Smooth muscle cell (in vitro differentiated cells): Measurements from ENCODE around the gene LRCOL1. TPM values are rescaled to one million over a fixed set of nuclear protein-coding genes. Genes with fewer than 3 reads are reported as not detected.

Experiments used
- DNase-seq: peaks from one replicate; lab custom pipeline; 2025; ENCODE audit not compliant: unreplicated experiment; lab: John Stamatoyannopoulos, UW
- H2AFZ ChIP-seq: fragments of 200-600 bp; sonication (generic); 2 replicates; pipeline ENCODE4 v1.6.0; 2016; ENCODE audit warnings: antibody characterized with exemption, low read depth, mild to moderate bottlenecking
- H3F3A ChIP-seq: fragments of 200-600 bp; sonication (generic); 2 replicates; pipeline ENCODE4 v1.6.0; 2017; ENCODE audit warnings: antibody characterized with exemption, low read depth
- H3K27ac ChIP-seq: fragments of 200-600 bp; sonication (generic); 2 replicates; pipeline ENCODE4 v1.5.1; 2016; ENCODE audit warnings: low read depth, mild to moderate bottlenecking
- H3K27me3 ChIP-seq: fragments of 200-600 bp; sonication (generic); 2 replicates; pipeline ENCODE4 v1.6.1; 2016; ENCODE audit warnings: low read depth, mild to moderate bottlenecking
- H3K36me3 ChIP-seq: fragments of 200-600 bp; sonication (generic); 2 replicates; pipeline ENCODE4 v1.5.1; 2016; ENCODE audit warnings: low read depth
- H3K4me1 ChIP-seq: fragments of 200-600 bp; sonication (generic); 2 replicates; pipeline ENCODE4 v1.5.1; 2016; ENCODE audit warnings: low read depth
- H3K4me2 ChIP-seq: fragments of 200-600 bp; sonication (generic); 2 replicates; pipeline ENCODE4 v1.6.0; 2016; ENCODE audit warnings: mild to moderate bottlenecking
- H3K4me3 ChIP-seq: fragments of 200-600 bp; sonication (generic); 2 replicates; pipeline ENCODE4 v1.5.1; 2016; ENCODE audit warnings: mild to moderate bottlenecking
- H3K79me2 ChIP-seq: fragments of 200-600 bp; sonication (generic); 2 replicates; pipeline ENCODE4 v1.6.0; 2016; ENCODE audit warnings: low read depth, mild to moderate bottlenecking
- H3K9ac ChIP-seq: fragments of 200-600 bp; sonication (generic); 2 replicates; pipeline ENCODE4 v1.6.0; 2016; ENCODE audit warnings: low read depth
- H3K9me3 ChIP-seq: fragments of 200-600 bp; sonication (generic); replicated peaks from 2 replicates; pipeline ENCODE4 v1.5.1; 2016; ENCODE audit warnings: low read depth
- H4K20me1 ChIP-seq: fragments of 200-600 bp; sonication (generic); 2 replicates; pipeline ENCODE4 v1.6.0; 2016; ENCODE audit warnings: low read depth
- WGBS: methylation state at CpG from one replicate; pipeline ENCODE4 v1.1.7; 2016; ENCODE audit warnings: low lambda C conversion rate; 5-methylcytosine and 5-hydroxymethylcytosine counted together
- polyA plus RNA-seq: library from polyadenylated mRNA; unstranded; fragments of >200 nt; fragmentation: Nextera tagmentation; extraction: Ambion mirVana; gene quantifications from 2 replicates; pipeline ENCODE4 v1.2.1, GENCODE V29; 2016
- total RNA-seq: library from RNA; depleted of rRNA; stranded (reverse); fragments of >200 nt; gene quantifications from 2 replicates; pipeline ENCODE4 v1.2.3, GENCODE V29; 2014
- TF ChIP-seq, protein P1 (sequence below): fragments of 200-600 bp; sonication (generic); IDR thresholded peaks from 2 replicates; pipeline ENCODE4 v1.5.1; 2017; ENCODE audit warnings: borderline replicate concordance, mild to moderate bottlenecking, antibody characterized with exemption; ENCODE audit not compliant: insufficient read depth, poor library complexity, severe bottlenecking

LRCOL1 gene
- total and polyA plus RNA-seq, 2 experiments from 2014 or later, result not detected

DNA sequence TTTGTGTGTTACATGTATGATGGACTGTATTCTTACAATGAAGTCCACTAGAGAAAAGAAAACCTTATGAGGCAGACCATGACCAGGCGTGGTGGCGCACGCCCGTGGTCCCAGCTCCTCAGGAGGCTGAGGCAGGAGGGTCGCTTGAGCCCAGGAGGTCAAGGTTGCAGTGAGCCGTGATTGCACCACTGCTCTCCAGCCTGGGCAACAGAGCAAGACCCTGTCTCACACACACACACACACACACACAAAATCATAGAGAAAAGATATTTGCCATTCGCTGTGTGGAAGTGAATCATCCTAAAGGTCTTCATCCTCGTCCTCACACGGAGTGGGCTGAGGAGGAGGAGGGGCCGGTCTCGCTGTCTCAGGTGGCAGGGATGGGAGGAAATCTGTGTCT lies 32.3 kb downstream of the LRCOL1 start:
- Histone ChIP-seq H3K79me2 (no peaks in the 10 kb centered on the region), H3K9me3 (no peaks in the 10 kb centered on the region), H2AFZ (no peak overlapping the region), H3K4me3 (no peak overlapping the region), H3K4me1 (peaks cover 8% of the 10 kb centered on the region), H3K4me2 (no peak overlapping the region), H3K36me3 (no peaks in the 10 kb centered on the region), H3K27ac (no peak overlapping the region), H3K27me3 (peaks cover 24% of the 10 kb centered on the region), H3K9ac (no peak overlapping the region), H4K20me1 (peaks cover 37% of the 10 kb centered on the region), H3F3A (no peaks in the 10 kb centered on the region)
- no peak for DNase-seq
- 84% methylated on average over 9 of the region's 11 CpGs for WGBS
- TF ChIP-seq, protein P1, sequence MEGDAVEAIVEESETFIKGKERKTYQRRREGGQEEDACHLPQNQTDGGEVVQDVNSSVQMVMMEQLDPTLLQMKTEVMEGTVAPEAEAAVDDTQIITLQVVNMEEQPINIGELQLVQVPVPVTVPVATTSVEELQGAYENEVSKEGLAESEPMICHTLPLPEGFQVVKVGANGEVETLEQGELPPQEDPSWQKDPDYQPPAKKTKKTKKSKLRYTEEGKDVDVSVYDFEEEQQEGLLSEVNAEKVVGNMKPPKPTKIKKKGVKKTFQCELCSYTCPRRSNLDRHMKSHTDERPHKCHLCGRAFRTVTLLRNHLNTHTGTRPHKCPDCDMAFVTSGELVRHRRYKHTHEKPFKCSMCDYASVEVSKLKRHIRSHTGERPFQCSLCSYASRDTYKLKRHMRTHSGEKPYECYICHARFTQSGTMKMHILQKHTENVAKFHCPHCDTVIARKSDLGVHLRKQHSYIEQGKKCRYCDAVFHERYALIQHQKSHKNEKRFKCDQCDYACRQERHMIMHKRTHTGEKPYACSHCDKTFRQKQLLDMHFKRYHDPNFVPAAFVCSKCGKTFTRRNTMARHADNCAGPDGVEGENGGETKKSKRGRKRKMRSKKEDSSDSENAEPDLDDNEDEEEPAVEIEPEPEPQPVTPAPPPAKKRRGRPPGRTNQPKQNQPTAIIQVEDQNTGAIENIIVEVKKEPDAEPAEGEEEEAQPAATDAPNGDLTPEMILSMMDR, result no peak

DNA sequence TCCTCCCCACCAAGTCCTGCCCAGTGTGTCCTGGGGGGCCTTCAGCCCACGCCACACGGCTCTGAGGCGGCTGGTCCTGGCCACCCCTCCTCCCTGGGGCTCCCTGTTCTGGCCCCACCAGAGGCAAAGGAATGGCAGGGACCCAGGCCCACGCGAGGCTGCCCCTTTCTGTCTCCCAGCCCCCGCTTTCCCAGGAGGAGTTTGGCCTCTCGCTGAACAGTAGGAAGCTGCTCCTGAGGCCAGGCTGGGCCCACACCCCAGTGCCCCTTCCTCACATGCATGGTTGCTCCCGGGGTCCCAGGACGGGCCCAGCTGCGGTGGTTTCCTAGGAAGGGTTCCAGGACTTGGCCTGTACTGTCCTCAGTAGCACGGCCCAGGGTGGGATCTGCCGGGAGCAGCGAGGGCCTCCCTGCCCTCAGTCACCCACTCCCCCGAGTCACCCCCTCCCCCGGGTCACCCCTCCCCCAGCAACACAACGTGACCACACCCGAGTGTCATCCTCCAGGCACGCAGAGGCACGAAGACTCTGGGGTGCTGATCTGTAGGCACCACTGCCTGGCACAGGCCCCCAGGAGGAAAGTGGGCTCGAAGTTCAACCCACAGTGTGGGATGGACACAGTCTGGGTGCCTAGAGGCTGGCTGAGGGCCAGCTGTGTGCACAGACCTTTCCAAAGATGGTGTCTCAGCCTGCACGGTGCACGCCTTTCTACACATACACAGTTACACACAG lies 33.0 kb downstream of the LRCOL1 start:
- 95% methylated on average over 22 of the region's 22 CpGs for WGBS

GRCh38 chr12:132576701-132577100 lies 33.7 kb downstream of the LRCOL1 start:
- H3K4me2 ChIP-seq, result no peak overlapping the region
- H3K4me3 ChIP-seq, result no peak overlapping the region
- DNase-seq, result no peak
- H3K27me3 ChIP-seq, result peaks cover 10% of the 10 kb centered on the region
- H3K9me3 ChIP-seq, result no peaks in the 10 kb centered on the region
- no peaks in the 10 kb centered on the region for H3F3A ChIP-seq
- 94% methylated on average over 12 of the region's 12 CpGs for WGBS
- H3K27ac ChIP-seq, result no peak overlapping the region
- no peaks in the 10 kb centered on the region for H3K4me1 ChIP-seq
- H3K79me2 ChIP-seq, result no peaks in the 10 kb centered on the region
- no peak overlapping the region for H3K9ac ChIP-seq
- TF ChIP-seq, protein P1, result no peak
- H3K36me3 ChIP-seq, result no peaks in the 10 kb centered on the region
- H2AFZ ChIP-seq, result no peak overlapping the region
- H4K20me1 ChIP-seq, result peaks cover 26% of the 10 kb centered on the region

More for the DNA sequence above, 33.0 kb downstream of the LRCOL1 start:
- Histone ChIP-seq H3K27me3 (peaks cover 17% of the 10 kb centered on the region), H4K20me1 (peaks cover 29% of the 10 kb centered on the region), H3F3A (no peaks in the 10 kb centered on the region), H3K9me3 (no peaks in the 10 kb centered on the region), H3K9ac (no peak overlapping the region), H3K36me3 (no peaks in the 10 kb centered on the region), H3K4me3 (no peak overlapping the region), H3K27ac (no peak overlapping the region), H3K4me1 (peaks cover under 1% of the 10 kb centered on the region), H3K4me2 (no peak overlapping the region), H2AFZ (no peak overlapping the region), H3K79me2 (no peaks in the 10 kb centered on the region)
- no peak for DNase-seq
- TF ChIP-seq, protein P1, result no peak

DNA sequence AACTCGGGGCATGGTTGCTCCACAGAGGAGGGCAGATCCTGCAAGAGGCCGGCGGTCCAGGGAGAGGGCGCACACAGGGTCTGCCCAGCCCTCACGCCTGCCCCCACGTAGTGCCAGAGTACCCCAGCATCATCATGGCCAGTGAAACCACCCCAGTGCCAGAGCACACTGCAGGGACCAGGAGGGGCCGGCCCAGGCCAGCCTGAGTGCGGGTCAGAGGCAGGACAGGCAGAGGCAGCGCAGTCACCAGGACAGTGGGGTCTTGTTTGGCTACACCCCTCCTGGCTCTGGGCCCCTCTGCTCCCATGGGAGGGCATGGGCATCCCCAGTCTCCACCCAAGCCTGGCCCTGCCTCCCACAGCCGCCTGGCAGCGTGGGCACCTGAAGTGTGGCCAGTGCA lies 34.7 kb downstream of the LRCOL1 start:
- H3F3A ChIP-seq, result no peaks in the 10 kb centered on the region
- peaks cover 17% of the 10 kb centered on the region for H4K20me1 ChIP-seq
- no peak for DNase-seq
- no peaks in the 10 kb centered on the region for H3K36me3 ChIP-seq
- TF ChIP-seq, protein P1, result no peak
- H3K79me2 ChIP-seq, result no peaks in the 10 kb centered on the region
- no peaks in the 10 kb centered on the region for H3K4me1 ChIP-seq
- no peak overlapping the region for H3K9ac ChIP-seq
- H3K4me2 ChIP-seq, result no peak overlapping the region
- H3K4me3 ChIP-seq, result no peak overlapping the region
- 98% methylated on average over 11 of the region's 11 CpGs for WGBS
- H3K9me3 ChIP-seq, result no peaks in the 10 kb centered on the region
- no peaks in the 10 kb centered on the region for H3K27me3 ChIP-seq
- H2AFZ ChIP-seq, result no peak overlapping the region
- no peak overlapping the region for H3K27ac ChIP-seq
